ENCODE results near the gene PDXP.

PDXP gene

DNA sequence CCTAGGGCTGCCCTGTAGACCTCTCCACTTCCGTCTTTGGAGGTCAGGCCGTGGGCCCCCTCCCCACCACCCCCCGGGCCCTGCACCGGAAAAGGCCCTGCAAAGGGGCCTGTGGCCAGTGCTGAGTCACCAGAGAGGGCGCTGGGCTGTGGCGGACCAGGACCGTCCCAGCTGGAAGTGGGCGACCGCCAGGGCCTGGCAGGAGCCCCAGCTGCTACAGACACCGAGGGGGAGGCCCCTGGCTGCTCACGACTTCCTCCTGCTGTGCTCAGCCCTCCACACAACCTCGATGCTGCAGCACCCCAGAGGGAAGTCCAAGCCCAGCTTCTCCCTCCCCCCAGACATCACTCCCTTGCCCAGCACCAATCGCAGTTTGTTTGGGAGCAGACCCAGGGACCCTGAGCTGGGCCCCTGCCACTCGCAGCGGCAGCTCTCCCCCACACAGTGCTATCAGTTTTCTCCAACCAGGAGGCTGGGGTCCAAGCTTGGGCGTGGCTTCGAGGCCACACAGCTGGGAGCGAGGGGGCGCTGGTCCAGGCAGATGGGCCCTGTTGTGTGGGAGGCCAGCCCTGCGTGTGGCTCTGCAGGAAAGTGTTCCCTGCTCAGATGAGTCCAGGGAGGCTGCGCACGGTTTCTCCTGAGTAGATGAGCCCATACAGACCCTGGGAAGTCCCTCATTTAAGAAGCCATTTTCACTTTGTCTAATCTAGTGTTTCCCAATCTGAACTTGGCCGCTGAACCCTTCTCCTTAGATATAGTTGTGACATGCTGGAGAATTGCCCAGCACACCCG is 24.7 kb upstream of the PDXP start:
- Histone ChIP-seq H3K9me3 (ENCODE audit: severe bottlenecking) (no peaks in the 10 kb centered on the region), H3K27me3 (ENCODE audit: insufficient read depth, low read depth, severe bottlenecking) (no peaks in the 10 kb centered on the region), H3K27ac (peak overlapping the region; percentile 71), H3K36me3 (no peaks in the 10 kb centered on the region; the same call in 1 of the 2 replicates), H3K4me3 (ENCODE audit: low read depth, low read length) (0 out of 2 replicates have a peak overlapping the region, but pooled peaks have one; percentile 13)
- peak; percentile 43 for TF ChIP-seq CTCF (IDR thresholded peaks at IDR 0.05; ENCODE audit: low read depth, low read length)
- peak; percentile 71 for DNase-seq

DNA sequence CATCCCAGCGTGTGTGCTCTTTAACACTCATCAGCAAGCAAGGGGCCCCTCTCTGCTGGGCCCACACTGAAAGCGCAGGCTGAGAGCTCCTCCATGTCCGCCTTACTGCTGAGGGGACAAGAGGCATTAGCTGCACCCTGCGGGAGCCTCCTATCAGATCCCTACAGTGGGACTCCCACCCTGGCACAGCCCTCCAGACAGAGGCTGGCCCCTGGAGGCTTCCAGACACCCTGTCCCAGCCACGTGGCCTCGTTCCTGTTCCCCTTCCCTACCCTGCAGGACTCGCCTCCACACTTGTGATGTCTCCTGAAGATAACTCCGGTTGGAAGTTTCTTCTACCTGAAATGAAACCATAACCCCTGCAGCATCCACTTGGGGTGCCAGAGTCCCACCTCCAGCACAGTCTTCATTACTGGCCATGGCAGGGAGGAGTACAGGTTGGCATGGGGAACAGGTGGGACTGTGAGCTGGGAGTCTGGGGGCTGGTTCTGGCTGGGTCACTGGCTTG is 24.1 kb upstream of the PDXP start:
- DNase-seq = no peak
- TF ChIP-seq CTCF (IDR thresholded peaks at IDR 0.05; ENCODE audit: low read depth, low read length) = no peak
- Histone ChIP-seq H3K4me3 (ENCODE audit: low read depth, low read length) (no peak overlapping the region), H3K27me3 (ENCODE audit: insufficient read depth, low read depth, severe bottlenecking) (no peaks in the 10 kb centered on the region), H3K9me3 (ENCODE audit: severe bottlenecking) (no peaks in the 10 kb centered on the region), H3K36me3 (no peaks in the 10 kb centered on the region; the same call in 1 of the 2 replicates), H3K27ac (peak overlapping the region; percentile 71)

DNA sequence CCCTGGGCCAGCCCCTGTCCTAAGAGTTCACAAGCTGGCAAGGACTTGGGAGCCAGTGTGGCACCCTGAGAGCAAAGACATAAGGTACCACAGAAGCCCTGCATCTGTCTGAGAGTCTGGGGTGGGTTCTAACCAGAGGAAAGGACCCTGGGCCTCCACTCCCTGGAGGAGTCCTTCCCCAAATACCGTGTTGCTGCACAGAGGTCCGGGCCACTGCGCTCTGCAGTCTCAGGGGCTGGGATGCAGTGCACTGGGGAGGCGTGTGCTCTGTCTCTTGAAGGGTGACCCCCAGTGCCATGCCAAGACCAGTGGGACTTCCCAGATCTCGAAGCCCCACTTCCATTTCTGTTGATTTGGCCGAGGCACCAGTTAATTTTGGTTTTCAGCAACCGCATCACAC is 23.4 kb upstream of the PDXP start:
- H3K27me3 ChIP-seq (ENCODE audit: insufficient read depth, low read depth, severe bottlenecking) = no peaks in the 10 kb centered on the region
- no peak overlapping the region for H3K4me3 ChIP-seq (ENCODE audit: low read depth, low read length)
- H3K27ac ChIP-seq = no peak overlapping the region
- no peaks in the 10 kb centered on the region; the same call in 1 of the 2 replicates for H3K36me3 ChIP-seq
- TF ChIP-seq CTCF (IDR thresholded peaks at IDR 0.05; ENCODE audit: low read depth, low read length) = no peak
- DNase-seq = no peak
- no peaks in the 10 kb centered on the region for H3K9me3 ChIP-seq (ENCODE audit: severe bottlenecking)

DNA sequence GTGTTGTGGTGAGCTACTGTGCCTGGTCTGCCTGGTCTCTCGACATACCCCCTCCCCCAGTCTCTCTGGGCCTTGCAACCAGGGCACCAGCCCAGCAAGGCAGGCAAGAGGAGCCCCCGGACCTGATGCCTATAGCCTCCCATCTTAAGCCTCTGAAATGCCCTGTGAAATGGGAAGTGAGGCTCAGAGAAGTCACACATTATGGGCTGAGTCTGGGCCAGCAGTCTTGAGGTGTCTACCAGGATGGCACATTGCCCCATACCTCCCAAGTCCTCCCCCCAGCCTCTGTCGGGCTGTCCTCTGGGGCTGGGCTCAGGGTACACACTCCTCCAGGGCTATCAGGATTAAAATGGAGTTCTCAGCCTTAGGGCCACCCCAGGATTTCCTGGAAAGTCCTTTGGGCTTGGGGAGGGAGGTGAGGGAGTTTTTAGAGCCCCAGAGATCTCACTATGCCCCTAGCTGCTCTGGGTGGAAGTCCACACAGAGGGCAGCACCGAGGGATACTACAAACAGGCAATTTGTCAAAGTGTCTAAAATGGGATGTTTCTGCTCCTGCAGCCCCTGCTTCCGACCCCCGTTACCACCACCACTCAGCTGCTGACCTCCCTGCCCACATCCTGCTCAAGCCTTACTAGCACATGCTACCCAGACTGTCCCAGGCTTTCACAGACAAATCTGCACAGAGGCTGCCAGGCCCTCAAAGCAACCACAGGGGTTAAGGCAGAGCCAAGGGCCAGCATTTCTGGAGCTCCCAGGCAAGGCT is 22.2 kb upstream of the PDXP start:
- no peak overlapping the region for H3K4me3 ChIP-seq (ENCODE audit: low read depth, low read length)
- H3K36me3 ChIP-seq = no peaks in the 10 kb centered on the region; the same call in 1 of the 2 replicates
- no peak for DNase-seq
- no peaks in the 10 kb centered on the region for H3K9me3 ChIP-seq (ENCODE audit: severe bottlenecking)
- no peaks in the 10 kb centered on the region for H3K27me3 ChIP-seq (ENCODE audit: insufficient read depth, low read depth, severe bottlenecking)
- no peak overlapping the region for H3K27ac ChIP-seq
- TF ChIP-seq CTCF (IDR thresholded peaks at IDR 0.05; ENCODE audit: low read depth, low read length) = no peak; the same call in 1 of the 2 replicates

DNA sequence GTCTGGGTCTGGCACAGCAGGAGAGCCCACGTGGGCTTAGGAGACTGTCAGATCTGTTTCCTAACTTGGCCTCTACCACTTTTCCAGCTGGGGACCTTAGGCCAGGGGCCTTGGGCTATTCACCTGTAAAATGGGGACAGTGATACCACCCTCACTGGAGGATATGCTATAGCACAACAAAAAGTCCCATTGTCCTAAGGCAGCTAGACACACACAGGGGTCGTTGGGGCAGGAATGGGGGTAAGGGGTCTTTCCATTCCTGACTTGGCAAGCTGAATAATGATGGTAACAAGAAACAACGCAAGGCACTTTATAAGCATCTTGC is 21.6 kb upstream of the PDXP start:
- Histone ChIP-seq H3K36me3 (peaks cover 2% of the 10 kb centered on the region), H3K27ac (no peak overlapping the region), H3K27me3 (ENCODE audit: insufficient read depth, low read depth, severe bottlenecking) (no peaks in the 10 kb centered on the region), H3K9me3 (ENCODE audit: severe bottlenecking) (no peaks in the 10 kb centered on the region), H3K4me3 (ENCODE audit: low read depth, low read length) (no peak overlapping the region)
- no peak for TF ChIP-seq CTCF (IDR thresholded peaks at IDR 0.05; ENCODE audit: low read depth, low read length)
- no peak for DNase-seq
